Right ventricle myocardium superior (tissue), 1 donor: Measurements from ENCODE around the gene CCDC186. TPM values are rescaled to one million over a fixed set of nuclear protein-coding genes. Genes with fewer than 3 reads are reported as not detected.
"Not testable (repeated sequence)": the region's sequence is repeated elsewhere in the genome, so short reads cannot be mapped to it uniquely, and the experiment has no call there.

Experiments used
- ATAC-seq: fragments of 200-7000 bp; cut with Tn5 transposase; one replicate; pipeline ENCODE4 v1.9.1; 2020; ENCODE audit warnings: mild to moderate bottlenecking; ENCODE audit not compliant: poor library complexity
- DNase-seq: peaks from one replicate; pipeline ENCODE4 v3.0.0-alpha.2; 2020
- intact Hi-C: fragments of 100-400 bp; cut with DNase I; formaldehyde crosslinking; loops from one replicate; pipeline ENCODE4 v1.11.2; 2022
- total RNA-seq: library from RNA; stranded (reverse); fragmentation: NEBNext Ultra II Directional; extraction: Animal tissue kit (Norgen Biotek cat#: 25700); gene quantifications from one replicate; pipeline ENCODE4 v1.2.1, GENCODE V29; 2021
- donor health status: DM: no; HTN: yes; CAD: no; lungs with severe emphysema.

CCDC186 gene
- total RNA-seq, 1 donor from 2014 or later = 15.3 TPM

GRCh38 chr10:114176511-114176910, 2.5 kb upstream of the CCDC186 start:
- intact Hi-C loops = no loop called here
- no peak for DNase-seq
- no peak for ATAC-seq

- no peak for DNase-seq
- intact Hi-C loops = no loop called here
Observed at GRCh38 chr10:114175667-114176066, 1.7 kb upstream of the CCDC186 start.

DNA sequence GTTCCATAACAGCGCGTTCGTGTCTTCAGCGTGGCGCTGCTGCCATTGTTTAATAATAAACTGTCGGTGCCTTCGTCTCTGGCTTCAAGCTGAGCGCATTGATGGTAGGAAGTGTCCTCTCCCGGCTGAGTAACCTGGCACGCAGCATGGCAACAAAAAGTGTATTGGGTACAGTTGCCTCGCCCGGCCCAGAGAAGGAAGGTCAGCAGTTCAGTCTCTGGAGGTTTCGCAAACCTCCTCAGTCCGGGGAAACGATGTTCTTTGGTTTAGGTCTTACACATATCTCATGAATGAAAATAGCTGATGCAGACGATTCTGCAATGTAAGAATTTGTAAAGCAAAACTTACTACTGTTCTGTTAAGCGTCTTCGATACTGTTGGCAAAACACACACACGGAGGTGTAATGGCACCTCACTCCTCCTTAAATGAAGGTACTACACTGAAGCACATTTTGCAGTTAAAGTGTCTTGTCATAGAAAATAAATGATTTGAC, 739 bp upstream of the CCDC186 start:
- intact Hi-C loops = no loop called here
- DNase-seq (peak; percentile 72), ATAC-seq (peak; percentile 66)

More at GRCh38 chr10:114175667-114176066, 1.7 kb upstream of the CCDC186 start:
- ATAC-seq = no peak

- DNase-seq = no peak
- ATAC-seq = peak; percentile 19
- intact Hi-C loops = no loop called here
Observed at GRCh38 chr10:114173603-114173920, 441 bp downstream of the CCDC186 start.

- no peak for DNase-seq
- intact Hi-C loops = no loop called here
- ATAC-seq = peak; percentile 0
Observed at GRCh38 chr10:114172776-114173602, 1.0 kb downstream of the CCDC186 start.

GRCh38 chr10:114172216-114172615, 1.8 kb downstream of the CCDC186 start:
- intact Hi-C loops = no loop called here
- ATAC-seq = no peak

DNA sequence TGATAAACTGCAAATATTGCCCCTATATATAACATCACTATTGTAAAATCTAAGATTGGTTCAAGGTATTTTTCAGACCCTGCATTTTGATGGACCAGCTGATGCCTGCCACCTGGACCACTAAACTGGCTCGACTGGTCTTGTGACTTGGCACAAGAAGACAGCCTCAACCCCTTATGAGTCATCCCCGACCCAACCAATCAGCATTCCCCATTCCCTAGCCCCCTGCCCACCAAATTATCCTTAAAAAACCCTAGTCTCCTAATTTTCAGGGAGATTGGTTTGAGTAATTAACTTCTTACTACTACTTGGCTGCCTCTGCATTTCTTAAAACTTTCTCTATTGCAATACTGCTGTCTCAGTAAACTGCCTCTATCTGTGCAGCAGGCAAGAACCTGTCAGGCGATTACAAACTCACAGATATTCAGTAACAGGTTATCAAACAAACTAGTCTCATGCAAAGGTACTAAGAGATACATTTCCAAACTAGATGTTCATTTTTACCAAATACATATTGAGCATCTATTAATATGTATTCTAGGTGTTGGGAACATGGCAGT, 5.5 kb downstream of the CCDC186 start:
- ATAC-seq (no peak), DNase-seq (no peak)
- intact Hi-C loops = no loop called here

More at GRCh38 chr10:114172216-114172615, 1.8 kb downstream of the CCDC186 start:
- no peak for DNase-seq

- intact Hi-C loops = no loop called here
- ATAC-seq = no peak
- DNase-seq = no peak
Observed at GRCh38 chr10:114167985-114168384, 6.0 kb downstream of the CCDC186 start.

GRCh38 chr10:114166494-114166893, 7.5 kb downstream of the CCDC186 start:
- ATAC-seq (no peak), DNase-seq (no peak)
- intact Hi-C loops = no loop called here

DNA sequence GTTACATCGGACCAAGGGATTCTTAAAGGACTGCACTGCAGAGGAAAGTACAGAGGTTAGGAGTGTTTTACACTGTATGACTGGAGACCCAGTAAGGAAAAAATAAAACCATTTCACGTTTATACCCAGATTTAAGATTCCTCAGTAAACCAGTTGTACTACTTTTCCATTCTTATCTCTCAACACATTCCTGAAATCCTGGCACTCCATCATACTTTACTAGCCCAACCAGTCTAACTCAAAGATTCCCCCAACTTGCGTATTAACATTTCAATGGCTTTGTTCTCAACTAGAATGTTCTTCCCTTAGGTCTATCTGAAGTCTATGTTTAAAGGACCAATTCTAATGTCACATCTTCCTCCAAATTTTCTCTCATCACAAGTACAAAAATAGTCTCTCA, 8.0 kb downstream of the CCDC186 start:
- ATAC-seq (peak; percentile 31), DNase-seq (no peak)
- intact Hi-C loops = no loop called here

DNA sequence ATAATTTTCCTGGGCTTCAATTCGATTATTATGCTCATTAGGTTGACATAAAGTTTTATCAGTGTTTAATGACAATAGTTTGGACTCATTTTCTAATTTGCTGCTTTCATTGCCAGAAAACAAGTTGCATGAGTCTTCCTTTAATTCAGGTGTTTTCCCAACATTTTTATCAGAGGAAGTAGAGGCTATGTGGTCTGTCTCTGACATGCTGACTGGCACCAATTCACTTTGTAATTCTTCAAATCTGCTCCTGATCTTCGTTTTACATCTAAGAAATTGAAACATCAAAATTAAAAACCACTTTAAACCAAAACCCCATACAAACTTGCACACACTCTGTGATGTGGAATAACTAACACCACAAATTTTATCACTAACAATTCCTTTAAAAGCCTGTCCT, 10.9 kb downstream of the CCDC186 start:
- ATAC-seq (no peak), DNase-seq (no peak)
- intact Hi-C loops = no loop called here

DNA sequence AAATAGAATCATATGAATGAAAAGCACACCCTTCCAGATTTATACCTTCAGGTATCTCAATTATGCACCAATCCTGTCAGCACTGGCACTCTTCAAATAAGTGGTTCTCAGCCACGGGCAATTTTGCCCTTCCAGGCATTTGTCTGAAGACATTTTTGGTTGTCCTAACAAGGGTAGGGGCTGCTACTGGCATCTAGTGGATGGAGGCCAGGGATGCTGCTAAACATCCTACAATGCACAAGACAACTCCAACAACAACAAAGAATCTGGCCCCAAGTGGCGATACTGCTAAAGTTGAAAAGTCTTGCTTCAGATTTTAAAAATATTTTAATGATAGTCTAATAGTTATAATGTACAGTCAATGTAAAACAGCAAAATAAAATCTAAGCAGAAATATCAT, 16.1 kb downstream of the CCDC186 start:
- intact Hi-C loops = no loop called here
- ATAC-seq (no peak), DNase-seq (no peak)

DNA sequence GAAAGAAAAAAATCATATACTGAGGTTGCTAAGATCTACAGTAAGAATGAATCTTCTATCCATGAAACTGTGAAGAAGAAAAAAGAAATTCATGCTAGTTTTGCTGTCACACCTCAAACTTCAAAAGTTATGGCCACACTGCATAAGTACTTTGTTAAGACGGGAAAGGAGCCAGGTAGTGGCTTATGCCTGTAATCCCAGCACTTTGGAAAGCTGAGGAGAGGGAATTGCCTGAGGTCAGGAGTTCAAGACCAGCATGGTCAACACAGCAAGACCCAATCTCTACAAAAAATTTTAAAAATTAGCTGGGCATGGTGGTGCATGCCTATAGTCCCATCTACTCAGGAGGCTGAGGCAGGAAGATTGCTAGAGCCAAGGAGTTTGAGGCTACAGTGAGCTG, 22.1 kb downstream of the CCDC186 start:
- intact Hi-C loops = no loop called here
- DNase-seq = no peak
- no peak for ATAC-seq

- no peak for ATAC-seq
- intact Hi-C loops = no loop called here
- no peak for DNase-seq
Observed at GRCh38 chr10:114151486-114151885, 22.5 kb downstream of the CCDC186 start.

- intact Hi-C loops, ATAC-seq, DNase-seq: not testable (repeated sequence)
Observed at GRCh38 chr10:114149476-114149875, 24.5 kb downstream of the CCDC186 start.

DNA sequence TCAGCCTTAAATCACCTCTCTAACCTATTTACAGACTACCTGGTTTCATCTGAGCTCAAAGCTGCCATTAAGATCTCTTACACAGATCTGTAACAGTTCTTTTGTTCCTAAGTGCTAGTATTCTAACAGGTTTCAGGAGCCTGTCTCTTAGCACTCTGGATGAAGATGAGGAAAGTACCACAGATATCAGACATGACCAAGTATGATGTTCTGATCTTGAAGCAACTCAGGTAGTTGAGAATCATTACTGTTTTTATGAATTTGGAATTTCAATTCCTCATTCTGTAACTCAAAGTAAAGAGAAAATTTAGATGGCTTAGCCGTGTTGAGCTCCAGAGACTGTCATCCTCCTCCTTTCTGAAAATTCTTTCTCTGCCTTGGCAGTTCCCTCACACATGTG, 30.8 kb downstream of the CCDC186 start:
- DNase-seq = no peak
- no peak for ATAC-seq
- intact Hi-C loops = no loop called here

DNA sequence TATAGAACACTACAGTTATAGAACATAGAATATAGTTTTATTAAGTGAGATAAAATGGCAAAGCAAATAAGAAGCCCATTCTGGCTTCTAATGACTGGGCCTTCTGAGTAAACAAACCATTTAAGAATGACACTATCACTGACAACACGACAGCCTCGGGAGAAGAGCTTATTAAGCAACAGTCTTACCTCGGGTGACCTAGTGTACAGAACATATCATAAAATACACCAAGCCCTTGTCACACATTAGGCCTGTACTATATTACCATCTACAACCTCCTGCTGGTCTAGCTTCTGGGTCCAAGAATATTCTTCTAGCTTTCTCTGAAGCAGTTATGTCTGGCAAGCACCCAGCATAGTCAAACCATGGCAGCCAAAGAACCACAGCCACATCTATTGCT, 32.0 kb downstream of the CCDC186 start:
- intact Hi-C loops = no loop called here
- ATAC-seq (peak; percentile 94), DNase-seq (no peak)

GRCh38 chr10:114140827-114141226, 33.2 kb downstream of the CCDC186 start:
- ATAC-seq, DNase-seq, intact Hi-C loops: not testable (repeated sequence)

GRCh38 chr10:114140036-114140435, 34.0 kb downstream of the CCDC186 start:
- no peak for ATAC-seq
- intact Hi-C loops = no loop called here
- no peak for DNase-seq

- no peak for ATAC-seq
- intact Hi-C loops = no loop called here
Observed at GRCh38 chr10:114138581-114138980, 35.4 kb downstream of the CCDC186 start.

More at GRCh38 chr10:114138581-114138980, 35.4 kb downstream of the CCDC186 start:
- no peak for DNase-seq
